ENCODE data around the gene RHOV. TPM values are rescaled to one million over a fixed set of nuclear protein-coding genes. Genes with fewer than 3 reads are reported as not detected.

The RHOV gene
- polyA plus RNA-seq, 1 donor from 2014 or later = 2.8 TPM

DNA sequence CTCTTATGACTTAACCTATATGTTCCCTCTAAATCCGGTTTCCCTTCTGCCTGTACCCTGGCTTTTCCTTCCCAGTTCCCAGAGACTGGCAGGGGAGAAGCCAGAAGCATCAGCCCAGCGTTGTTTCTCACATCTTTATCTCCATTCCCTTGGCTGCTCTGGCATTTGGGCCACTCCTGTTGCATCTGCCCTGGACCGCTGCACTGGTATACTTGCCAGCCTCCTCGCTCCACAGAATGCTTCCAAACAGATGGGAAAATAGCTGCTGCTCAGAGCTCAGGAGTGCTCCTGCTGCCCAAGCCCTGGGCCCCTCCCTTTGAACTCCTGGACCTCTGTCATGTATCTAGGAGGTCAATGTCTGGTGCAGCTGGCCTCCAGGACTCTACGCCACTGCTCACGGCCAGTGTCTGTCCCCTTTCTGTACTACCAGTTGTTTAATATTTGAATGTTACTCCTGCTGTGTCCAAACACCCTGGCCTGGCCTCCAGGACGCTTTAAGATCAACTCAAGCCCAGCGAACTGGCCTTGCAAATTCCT, 23.4 kb downstream of the RHOV start:
- TF ChIP-seq EP300 (conservative IDR thresholded peaks at IDR 0.05; ENCODE audit: poor library complexity, severe bottlenecking) (no peak), MXI1 (conservative IDR thresholded peaks at IDR 0.05; ENCODE audit: poor library complexity, severe bottlenecking) (no peak), TAF1 (IDR thresholded peaks at IDR 0.05; ENCODE audit: low read depth) (no peak), CTCF (IDR thresholded peaks at IDR 0.05; ENCODE audit: poor library complexity, severe bottlenecking) (no peak), SMC3 (conservative IDR thresholded peaks at IDR 0.05; ENCODE audit: poor library complexity) (no peak), EZH2 (IDR thresholded peaks at IDR 0.05; ENCODE audit: borderline replicate concordance, insufficient read depth, low read length, poor library complexity, severe bottlenecking) (no peak), POLR2AphosphoS5 (IDR thresholded peaks at IDR 0.05) (no peak), RAD21 (conservative IDR thresholded peaks at IDR 0.05) (no peak)
- TF ChIP-seq, protein P1, sequence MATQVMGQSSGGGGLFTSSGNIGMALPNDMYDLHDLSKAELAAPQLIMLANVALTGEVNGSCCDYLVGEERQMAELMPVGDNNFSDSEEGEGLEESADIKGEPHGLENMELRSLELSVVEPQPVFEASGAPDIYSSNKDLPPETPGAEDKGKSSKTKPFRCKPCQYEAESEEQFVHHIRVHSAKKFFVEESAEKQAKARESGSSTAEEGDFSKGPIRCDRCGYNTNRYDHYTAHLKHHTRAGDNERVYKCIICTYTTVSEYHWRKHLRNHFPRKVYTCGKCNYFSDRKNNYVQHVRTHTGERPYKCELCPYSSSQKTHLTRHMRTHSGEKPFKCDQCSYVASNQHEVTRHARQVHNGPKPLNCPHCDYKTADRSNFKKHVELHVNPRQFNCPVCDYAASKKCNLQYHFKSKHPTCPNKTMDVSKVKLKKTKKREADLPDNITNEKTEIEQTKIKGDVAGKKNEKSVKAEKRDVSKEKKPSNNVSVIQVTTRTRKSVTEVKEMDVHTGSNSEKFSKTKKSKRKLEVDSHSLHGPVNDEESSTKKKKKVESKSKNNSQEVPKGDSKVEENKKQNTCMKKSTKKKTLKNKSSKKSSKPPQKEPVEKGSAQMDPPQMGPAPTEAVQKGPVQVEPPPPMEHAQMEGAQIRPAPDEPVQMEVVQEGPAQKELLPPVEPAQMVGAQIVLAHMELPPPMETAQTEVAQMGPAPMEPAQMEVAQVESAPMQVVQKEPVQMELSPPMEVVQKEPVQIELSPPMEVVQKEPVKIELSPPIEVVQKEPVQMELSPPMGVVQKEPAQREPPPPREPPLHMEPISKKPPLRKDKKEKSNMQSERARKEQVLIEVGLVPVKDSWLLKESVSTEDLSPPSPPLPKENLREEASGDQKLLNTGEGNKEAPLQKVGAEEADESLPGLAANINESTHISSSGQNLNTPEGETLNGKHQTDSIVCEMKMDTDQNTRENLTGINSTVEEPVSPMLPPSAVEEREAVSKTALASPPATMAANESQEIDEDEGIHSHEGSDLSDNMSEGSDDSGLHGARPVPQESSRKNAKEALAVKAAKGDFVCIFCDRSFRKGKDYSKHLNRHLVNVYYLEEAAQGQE (IDR thresholded peaks at IDR 0.05; ENCODE audit: borderline replicate concordance) = no peak
- H3K27ac ChIP-seq (ENCODE audit: low read length) = no peak overlapping the region
- H3K79me2 ChIP-seq (replicated peaks; ENCODE audit: insufficient read depth, low read length) = no peaks in the 10 kb centered on the region
- H3K9ac ChIP-seq (ENCODE audit: low read length) = no peak overlapping the region
- H2AFZ ChIP-seq (ENCODE audit: low read depth, low read length) = no peak overlapping the region
- no peak overlapping the region for H3K4me3 ChIP-seq (ENCODE audit: low read length)
- H3F3A ChIP-seq (ENCODE audit: insufficient read depth, low read length, poor library complexity, severe bottlenecking) = no peaks in the 10 kb centered on the region
- no peak overlapping the region for H3K4me2 ChIP-seq (ENCODE audit: low read length)
- no peaks in the 10 kb centered on the region for H3K9me2 ChIP-seq (ENCODE audit: insufficient read depth, low read length)
- H3K27me3 ChIP-seq (ENCODE audit: insufficient read depth, low read depth, low read length) = peaks cover 11% of the 10 kb centered on the region
- no peaks in the 10 kb centered on the region for H3K36me3 ChIP-seq (ENCODE audit: insufficient read depth, low read length)
- H4K20me1 ChIP-seq (ENCODE audit: insufficient read depth) = no peaks in the 10 kb centered on the region
- H3K9me3 ChIP-seq (ENCODE audit: low read length) = no peaks in the 10 kb centered on the region

DNA sequence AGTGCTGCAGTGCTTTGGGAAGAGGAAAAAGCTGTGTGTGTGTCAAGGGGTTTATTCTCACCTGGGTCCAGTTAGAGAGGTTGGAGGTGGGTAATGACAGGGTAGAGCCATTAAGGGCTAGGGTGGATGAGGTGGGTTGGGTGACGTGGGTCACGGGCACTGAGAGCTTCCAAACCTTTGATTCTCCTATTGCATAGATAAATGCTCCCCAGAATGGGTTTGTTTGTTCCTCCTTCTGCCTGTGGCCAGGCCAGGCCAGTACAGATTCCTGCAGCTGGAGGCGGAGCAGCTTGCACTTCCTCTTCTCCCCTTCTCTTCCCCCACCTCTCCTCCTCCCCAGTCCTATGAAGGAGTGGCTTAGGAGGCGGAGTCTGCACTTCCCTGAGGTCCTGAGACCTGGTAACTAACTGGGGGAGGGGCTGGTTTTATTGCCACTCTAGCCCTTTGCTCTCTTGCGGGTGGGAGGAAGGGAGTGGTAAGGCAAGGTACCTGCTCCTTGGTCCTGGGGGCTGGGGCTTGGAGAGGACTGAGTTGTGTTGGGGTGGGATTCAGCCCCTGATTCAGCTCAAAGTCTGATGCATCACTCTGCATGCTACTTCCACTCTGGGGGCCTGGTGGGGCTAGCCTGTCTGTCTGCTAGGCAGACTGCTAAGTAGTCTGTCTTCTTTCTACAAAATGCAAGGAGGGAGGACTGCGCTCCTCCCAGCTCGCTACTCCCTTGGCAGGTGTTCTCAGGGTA, 26.6 kb downstream of the RHOV start:
- Histone ChIP-seq H3K9me3 (ENCODE audit: low read length) (no peaks in the 10 kb centered on the region), H2AFZ (ENCODE audit: low read depth, low read length) (no peak overlapping the region), H3K27me3 (ENCODE audit: insufficient read depth, low read depth, low read length) (peaks cover 44% of the 10 kb centered on the region), H3K9ac (ENCODE audit: low read length) (no peak overlapping the region), H3K79me2 (replicated peaks; ENCODE audit: insufficient read depth, low read length) (no peaks in the 10 kb centered on the region), H3F3A (ENCODE audit: insufficient read depth, low read length, poor library complexity, severe bottlenecking) (no peaks in the 10 kb centered on the region), H3K36me3 (ENCODE audit: insufficient read depth, low read length) (no peaks in the 10 kb centered on the region), H3K4me2 (ENCODE audit: low read length) (no peak overlapping the region), H3K4me3 (ENCODE audit: low read length) (no peak overlapping the region), H3K27ac (ENCODE audit: low read length) (no peak overlapping the region), H3K9me2 (ENCODE audit: insufficient read depth, low read length) (no peaks in the 10 kb centered on the region), H4K20me1 (ENCODE audit: insufficient read depth) (no peaks in the 10 kb centered on the region)
- TF ChIP-seq, protein P1 (IDR thresholded peaks at IDR 0.05; ENCODE audit: borderline replicate concordance) = no peak
- TF ChIP-seq CTCF (IDR thresholded peaks at IDR 0.05; ENCODE audit: poor library complexity, severe bottlenecking) = no peak
- TF ChIP-seq EP300 (conservative IDR thresholded peaks at IDR 0.05; ENCODE audit: poor library complexity, severe bottlenecking) = no peak
- no peak for TF ChIP-seq TAF1 (IDR thresholded peaks at IDR 0.05; ENCODE audit: low read depth)
- no peak for TF ChIP-seq POLR2AphosphoS5 (IDR thresholded peaks at IDR 0.05)
- no peak for TF ChIP-seq MXI1 (conservative IDR thresholded peaks at IDR 0.05; ENCODE audit: poor library complexity, severe bottlenecking)
- no peak for TF ChIP-seq RAD21 (conservative IDR thresholded peaks at IDR 0.05)
- TF ChIP-seq EZH2 (IDR thresholded peaks at IDR 0.05; ENCODE audit: borderline replicate concordance, insufficient read depth, low read length, poor library complexity, severe bottlenecking) = no peak
- no peak for TF ChIP-seq SMC3 (conservative IDR thresholded peaks at IDR 0.05; ENCODE audit: poor library complexity)
